ENCODE data around the gene ZNF783. TPM values are rescaled to one million over a fixed set of nuclear protein-coding genes. Genes with fewer than 3 reads are reported as not detected.
"Not testable (repeated sequence)": the region's sequence is repeated elsewhere in the genome, so short reads cannot be mapped to it uniquely, and the experiment has no call there.

Gene ZNF783
- total and polyA plus RNA-seq, 2 donors (not counting 1 experiment from before 2014, with no cell fraction given) = 38.1 to 43.8 TPM

GRCh38 chr7:149332602-149333320 lies 70.8 kb downstream of the ZNF783 start:
- H3K4me3 Mint-ChIP-seq; H3K9me3 Mint-ChIP-seq (ENCODE audit: insufficient read depth); H3K4me1 Mint-ChIP-seq; H3K36me3 ChIP-seq (replicated peaks in 1 of 2; ENCODE audit: control extremely low read depth in 1 of 2, control insufficient read depth in 1 of 2, extremely low read depth in 1 of 2, insufficient read depth in 2 of 2, low read length in 1 of 2); H3K27ac Mint-ChIP-seq; H3K27ac ChIP-seq (ENCODE audit: low read length in 2 of 2); H3K4me2 ChIP-seq (replicated peaks; ENCODE audit: low read depth, low read length, poor library complexity, severe bottlenecking); CTCF ChIA-PET; H3K4me3 ChIP-seq (ENCODE audit: control extremely low read depth in 1 of 5, extremely low read depth in 1 of 5, insufficient read depth in 1 of 5, low read depth in 2 of 5, low read length in 4 of 5); H3K9ac ChIP-seq (ENCODE audit: low read length); intact Hi-C loops (cut with micrococcal nuclease); POLR2A ChIA-PET; H3K79me2 ChIP-seq (ENCODE audit: control insufficient read depth, insufficient read depth, low read length); H4K20me1 ChIP-seq (ENCODE audit: control insufficient read depth, insufficient read depth, low read length, poor library complexity, severe bottlenecking); H3K4me1 ChIP-seq (ENCODE audit: control insufficient read depth in 2 of 2, insufficient read depth in 2 of 2, low read length in 2 of 2); DNase-seq; H2AFZ ChIP-seq (ENCODE audit: insufficient read depth, low read depth, low read length, poor library complexity, severe bottlenecking); ATAC-seq (ENCODE audit: low read depth): not testable (repeated sequence)
- peaks cover 0 to 10% (median 1%) of the 10 kb centered on the region in 4 experiments for H3K27me3 ChIP-seq (replicated peaks in 1 of 4; ENCODE audit: control extremely low read depth in 1 of 4, control insufficient read depth in 3 of 4, insufficient read depth in 4 of 4, low read length in 3 of 4)
- peaks cover 0 to 10% (median 0%) of the 10 kb centered on the region in 3 donors for H3K9me3 ChIP-seq (ENCODE audit: control extremely low read depth in 1 of 3, control insufficient read depth in 2 of 3, insufficient read depth in 1 of 3, low read length in 2 of 3)
- H3K27me3 Mint-ChIP-seq = peaks cover 26% of the 10 kb centered on the region
- WGBS (ENCODE audit: insufficient coverage) = 83% methylated on average over 5 of the region's 18 CpGs

GRCh38 chr7:149333321-149333717 lies 71.3 kb downstream of the ZNF783 start:
- ATAC-seq (ENCODE audit: low read depth) = no peak
- Histone ChIP-seq H3K79me2 (ENCODE audit: control insufficient read depth, insufficient read depth, low read length) (no peaks in the 10 kb centered on the region), H3K9ac (ENCODE audit: low read length) (no peak overlapping the region), H3K36me3 (replicated peaks in 1 of 2; ENCODE audit: control extremely low read depth in 1 of 2, control insufficient read depth in 1 of 2, extremely low read depth in 1 of 2, insufficient read depth in 2 of 2, low read length in 1 of 2) (no peaks in the 10 kb centered on the region), H3K4me2 (replicated peaks; ENCODE audit: low read depth, low read length, poor library complexity, severe bottlenecking) (no peak overlapping the region), H2AFZ (ENCODE audit: insufficient read depth, low read depth, low read length, poor library complexity, severe bottlenecking) (no peak overlapping the region), H3K27me3 (replicated peaks in 1 of 4; ENCODE audit: control extremely low read depth in 1 of 4, control insufficient read depth in 3 of 4, insufficient read depth in 4 of 4, low read length in 3 of 4) (peaks cover 0 to 10% (median 1%) of the 10 kb centered on the region in 4 experiments), H3K4me3 (ENCODE audit: control extremely low read depth in 1 of 5, extremely low read depth in 1 of 5, insufficient read depth in 1 of 5, low read depth in 2 of 5, low read length in 4 of 5) (no peak overlapping the region), H4K20me1 (ENCODE audit: control insufficient read depth, insufficient read depth, low read length, poor library complexity, severe bottlenecking) (no peaks in the 10 kb centered on the region), H3K4me1 (ENCODE audit: control insufficient read depth in 2 of 2, insufficient read depth in 2 of 2, low read length in 2 of 2) (no peaks in the 10 kb centered on the region), H3K9me3 (ENCODE audit: control extremely low read depth in 1 of 3, control insufficient read depth in 2 of 3, insufficient read depth in 1 of 3, low read length in 2 of 3) (peaks cover 0 to 10% (median 0%) of the 10 kb centered on the region in 3 donors), H3K27ac (ENCODE audit: low read length in 2 of 2) (no peak overlapping the region)
- no peak for DNase-seq
- H3K4me3 Mint-ChIP-seq = no peak overlapping the region
- no peak for TF ChIP-seq EZH2 (IDR thresholded peaks at IDR 0.05; ENCODE audit: borderline replicate concordance, insufficient read depth, low read depth, low read length, poor library complexity, severe bottlenecking)
- TF ChIP-seq, protein P1, sequence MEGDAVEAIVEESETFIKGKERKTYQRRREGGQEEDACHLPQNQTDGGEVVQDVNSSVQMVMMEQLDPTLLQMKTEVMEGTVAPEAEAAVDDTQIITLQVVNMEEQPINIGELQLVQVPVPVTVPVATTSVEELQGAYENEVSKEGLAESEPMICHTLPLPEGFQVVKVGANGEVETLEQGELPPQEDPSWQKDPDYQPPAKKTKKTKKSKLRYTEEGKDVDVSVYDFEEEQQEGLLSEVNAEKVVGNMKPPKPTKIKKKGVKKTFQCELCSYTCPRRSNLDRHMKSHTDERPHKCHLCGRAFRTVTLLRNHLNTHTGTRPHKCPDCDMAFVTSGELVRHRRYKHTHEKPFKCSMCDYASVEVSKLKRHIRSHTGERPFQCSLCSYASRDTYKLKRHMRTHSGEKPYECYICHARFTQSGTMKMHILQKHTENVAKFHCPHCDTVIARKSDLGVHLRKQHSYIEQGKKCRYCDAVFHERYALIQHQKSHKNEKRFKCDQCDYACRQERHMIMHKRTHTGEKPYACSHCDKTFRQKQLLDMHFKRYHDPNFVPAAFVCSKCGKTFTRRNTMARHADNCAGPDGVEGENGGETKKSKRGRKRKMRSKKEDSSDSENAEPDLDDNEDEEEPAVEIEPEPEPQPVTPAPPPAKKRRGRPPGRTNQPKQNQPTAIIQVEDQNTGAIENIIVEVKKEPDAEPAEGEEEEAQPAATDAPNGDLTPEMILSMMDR (IDR thresholded peaks at IDR 0.05) = no peak
- intact Hi-C loops (cut with micrococcal nuclease) = no loop called here
- H3K9me3 Mint-ChIP-seq (ENCODE audit: insufficient read depth) = peaks cover 3% of the 10 kb centered on the region
- peaks cover 26% of the 10 kb centered on the region for H3K27me3 Mint-ChIP-seq
- H3K4me1 Mint-ChIP-seq = no peaks in the 10 kb centered on the region
- CTCF ChIA-PET = no interaction called here
- POLR2A ChIA-PET = no interaction called here
- H3K27ac Mint-ChIP-seq = no peak overlapping the region

All from B cell (primary cell).